MM.1S (cell line): ENCODE data around the gene TMSB4X.

ENCODE experiments used
- DNase-seq: peaks from one replicate; pipeline ENCODE4 v3.0.0-alpha.2; 2015
- H2AFZ ChIP-seq: fragments of 300-600 bp; sonication (generic); 2 replicates; pipeline ENCODE4 v1.6.0; 2016; ENCODE audit warnings: antibody characterized with exemption, low read length
- H3F3A ChIP-seq: fragments of 300-600 bp; sonication (generic); 2 replicates; pipeline ENCODE4 v1.6.1; 2016; ENCODE audit warnings: mild to moderate bottlenecking, antibody characterized with exemption, low read length, moderate library complexity, mixed read lengths; ENCODE audit not compliant: insufficient read depth
- H3K27ac ChIP-seq: fragments of 300-600 bp; sonication (generic); 2 replicates; pipeline ENCODE4 v1.5.1; 2016; ENCODE audit warnings: mild to moderate bottlenecking, low read length
- H3K27me3 ChIP-seq: fragments of 300-600 bp; sonication (generic); replicated peaks from 2 replicates; pipeline ENCODE4 v1.6.0; 2016; ENCODE audit warnings: low read length; ENCODE audit not compliant: insufficient read depth
- H3K36me3 ChIP-seq: fragments of 300-600 bp; sonication (generic); replicated peaks from 2 replicates; pipeline ENCODE4 v1.6.1; 2016; ENCODE audit warnings: mild to moderate bottlenecking, low read length, mixed read lengths; ENCODE audit not compliant: insufficient read depth
- H3K4me1 ChIP-seq: fragments of 300-600 bp; sonication (generic); 2 replicates; pipeline ENCODE4 v1.6.1; 2016; ENCODE audit warnings: low read length, mixed read lengths
- H3K4me2 ChIP-seq: fragments of 300-600 bp; sonication (generic); 2 replicates; pipeline ENCODE4 v1.6.0; 2016; ENCODE audit warnings: low read depth, low read length
- H3K4me3 ChIP-seq: fragments of 300-600 bp; sonication (generic); 2 replicates; pipeline ENCODE4 v1.5.1; 2016; ENCODE audit warnings: low read length, mixed read lengths
- H3K79me2 ChIP-seq: fragments of 300-600 bp; sonication (generic); 2 replicates; pipeline ENCODE4 v1.6.1; 2016; ENCODE audit warnings: mixed run types, low read length, mixed read lengths
- H3K9ac ChIP-seq: fragments of 300-600 bp; sonication (generic); 2 replicates; pipeline ENCODE4 v1.6.1; 2016; ENCODE audit warnings: low read length, mixed read lengths
- H3K9me2 ChIP-seq: fragments of 300-600 bp; sonication (generic); replicated peaks from 2 replicates; pipeline ENCODE4 v1.6.1; 2016; ENCODE audit warnings: mild to moderate bottlenecking, low read length, mixed read lengths; ENCODE audit not compliant: insufficient read depth
- H3K9me3 ChIP-seq: fragments of 300-600 bp; sonication (generic); replicated peaks from 2 replicates; pipeline ENCODE4 v1.6.1; 2016; ENCODE audit warnings: mild to moderate bottlenecking, low read length, mixed read lengths; ENCODE audit not compliant: insufficient read depth
- H4K20me1 ChIP-seq: fragments of 300-600 bp; sonication (generic); 2 replicates; pipeline ENCODE4 v1.6.1; 2016; ENCODE audit warnings: mild to moderate bottlenecking, low read length, moderate library complexity, mixed read lengths; ENCODE audit not compliant: insufficient read depth
- CTCF ChIP-seq: fragments of 300-600 bp; sonication (generic); IDR thresholded peaks from 2 replicates; pipeline ENCODE4 v1.5.1; 2016; ENCODE audit warnings: antibody characterized with exemption, low read length, mixed read lengths
- EZH2 ChIP-seq: fragments of 300-600 bp; sonication (generic); optimal IDR thresholded peaks from 2 replicates; pipeline ENCODE3; 2017; ENCODE audit warnings: low read depth, mild to moderate bottlenecking, antibody characterized with exemption, low read length, mixed read lengths
- EZH2phosphoT487 ChIP-seq: fragments of 300-600 bp; sonication (generic); IDR thresholded peaks from 2 replicates; pipeline ENCODE4 v1.6.1; 2018; ENCODE audit warnings: antibody characterized with exemption, low read length

The TMSB4X gene

GRCh38 chrX:12999422-12999821, 24.5 kb downstream of the TMSB4X start:
- peak overlapping the region; percentile 58; the same call in 1 of the 2 replicates for H2AFZ ChIP-seq
- peak overlapping the region; percentile 76 for H3K9ac ChIP-seq
- H3K4me2 ChIP-seq: peak overlapping the region; percentile 85
- peak; percentile 71 for DNase-seq
- peaks cover 35% of the 10 kb centered on the region for H3F3A ChIP-seq
- TF ChIP-seq CTCF: no peak
- no peak for TF ChIP-seq EZH2
- no peak for TF ChIP-seq EZH2phosphoT487
- no peaks in the 10 kb centered on the region for H3K79me2 ChIP-seq
- no peaks in the 10 kb centered on the region for H3K9me2 ChIP-seq
- H3K36me3 ChIP-seq: no peaks in the 10 kb centered on the region
- H3K27me3 ChIP-seq: no peaks in the 10 kb centered on the region
- H3K9me3 ChIP-seq: no peaks in the 10 kb centered on the region
- H4K20me1 ChIP-seq: no peaks in the 10 kb centered on the region
- H3K4me1 ChIP-seq: peaks cover 32% of the 10 kb centered on the region
- peak overlapping the region; percentile 40 for H3K4me3 ChIP-seq
- H3K27ac ChIP-seq: peak overlapping the region; percentile 100

- peak overlapping the region; percentile 100 for H3K27ac ChIP-seq
- H3K4me1 ChIP-seq: peaks cover 41% of the 10 kb centered on the region
- DNase-seq: peak; percentile 58
- no peaks in the 10 kb centered on the region for H4K20me1 ChIP-seq
- no peak for TF ChIP-seq EZH2phosphoT487
- no peak for TF ChIP-seq EZH2
- TF ChIP-seq CTCF: no peak
- H3K36me3 ChIP-seq: no peaks in the 10 kb centered on the region
- no peaks in the 10 kb centered on the region for H3K9me2 ChIP-seq
- peak overlapping the region; percentile 58; the same call in 1 of the 2 replicates for H2AFZ ChIP-seq
- no peaks in the 10 kb centered on the region for H3K27me3 ChIP-seq
- H3K4me2 ChIP-seq: peak overlapping the region; percentile 85
- peak overlapping the region; percentile 76 for H3K9ac ChIP-seq
- no peaks in the 10 kb centered on the region for H3K9me3 ChIP-seq
- H3F3A ChIP-seq: peaks cover 40% of the 10 kb centered on the region
- peak overlapping the region; percentile 40 for H3K4me3 ChIP-seq
- no peaks in the 10 kb centered on the region for H3K79me2 ChIP-seq
Observed at GRCh38 chrX:13000301-13000811, 25.4 kb downstream of the TMSB4X start.

- Histone ChIP-seq H2AFZ (no peak overlapping the region), H4K20me1 (no peaks in the 10 kb centered on the region), H3K27ac (peak overlapping the region; percentile 100; the same call in 1 of the 2 replicates), H3F3A (peaks cover 47% of the 10 kb centered on the region), H3K36me3 (no peaks in the 10 kb centered on the region), H3K9ac (no peak overlapping the region), H3K79me2 (no peaks in the 10 kb centered on the region), H3K9me2 (no peaks in the 10 kb centered on the region), H3K4me3 (no peak overlapping the region), H3K4me1 (peaks cover 47% of the 10 kb centered on the region), H3K4me2 (peak overlapping the region; percentile 85), H3K9me3 (no peaks in the 10 kb centered on the region), H3K27me3 (no peaks in the 10 kb centered on the region)
- TF ChIP-seq CTCF (no peak), EZH2phosphoT487 (no peak), EZH2 (no peak)
- no peak for DNase-seq
Observed at GRCh38 chrX:13001097-13001496, 26.2 kb downstream of the TMSB4X start.
